GM18517 (cell line): ENCODE measurements around the gene IKBKG.
"Not testable (repeated sequence)": the region's sequence is repeated elsewhere in the genome, so short reads cannot be mapped to it uniquely, and the experiment has no call there.

Experiments used
- ATAC-seq: cut with Tn5 transposase; IDR thresholded peaks from one replicate; pipeline ENCODE4 v1.9.1; 2021; ENCODE audit warnings: mild to moderate bottlenecking, moderate library complexity; ENCODE audit not compliant: unreplicated experiment

Gene IKBKG

GRCh38 chrX:154552112-154552806 lies 4.8 kb downstream of the IKBKG start:
- not testable (repeated sequence) for ATAC-seq

- ATAC-seq = not testable (repeated sequence)
Observed at GRCh38 chrX:154558060-154558690, 10.8 kb downstream of the IKBKG start.

DNA sequence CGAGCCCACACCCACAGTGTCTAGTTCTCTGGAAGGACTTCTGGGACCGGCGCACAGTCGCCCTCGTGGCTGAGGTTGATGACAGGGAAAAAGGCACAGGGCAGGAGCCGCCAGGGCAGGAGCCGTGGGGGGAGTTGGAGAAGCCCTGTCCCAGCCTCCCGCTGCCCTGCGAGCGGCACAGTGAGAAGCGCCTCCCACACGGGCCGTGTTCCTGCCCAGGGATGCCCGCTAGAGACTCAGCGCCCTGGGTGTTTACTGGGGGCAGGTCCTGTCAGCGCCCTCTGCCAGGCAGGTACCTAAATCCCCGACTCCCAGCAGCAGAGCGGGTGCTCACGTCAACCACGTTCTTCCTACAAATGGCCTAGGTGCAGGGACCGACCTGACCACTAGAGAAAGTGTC lies 11.5 kb downstream of the IKBKG start:
- not testable (repeated sequence) for ATAC-seq

GRCh38 chrX:154560326-154560725 lies 12.9 kb downstream of the IKBKG start:
- not testable (repeated sequence) for ATAC-seq

- ATAC-seq = not testable (repeated sequence)
Observed at GRCh38 chrX:154562295-154562694, 14.9 kb downstream of the IKBKG start.

DNA sequence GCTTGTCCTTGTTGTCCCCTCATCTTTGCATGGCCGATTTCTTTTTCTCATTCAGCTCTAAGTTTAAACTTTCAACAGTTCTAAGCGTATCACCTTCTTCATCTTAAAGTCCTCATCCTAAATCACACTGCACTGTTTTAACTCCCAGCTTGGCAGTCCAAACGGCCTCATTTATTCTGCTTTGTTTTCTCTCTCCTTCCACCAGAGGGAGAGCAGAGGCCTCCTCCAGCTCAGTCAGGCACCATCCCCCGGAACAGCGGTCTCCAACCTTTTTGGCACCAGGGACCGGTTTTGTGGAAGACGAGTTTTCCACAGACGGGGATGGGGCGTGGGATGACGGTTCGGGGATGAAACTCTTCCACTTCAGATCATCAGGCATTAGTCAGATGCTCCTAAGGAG lies 22.9 kb downstream of the IKBKG start:
- ATAC-seq = not testable (repeated sequence)

GRCh38 chrX:154573061-154573460 lies 25.6 kb downstream of the IKBKG start:
- ATAC-seq = not testable (repeated sequence)

GRCh38 chrX:154575076-154575475 lies 27.7 kb downstream of the IKBKG start:
- ATAC-seq = not testable (repeated sequence)

GRCh38 chrX:154582994-154583393 lies 35.6 kb downstream of the IKBKG start:
- not testable (repeated sequence) for ATAC-seq

DNA sequence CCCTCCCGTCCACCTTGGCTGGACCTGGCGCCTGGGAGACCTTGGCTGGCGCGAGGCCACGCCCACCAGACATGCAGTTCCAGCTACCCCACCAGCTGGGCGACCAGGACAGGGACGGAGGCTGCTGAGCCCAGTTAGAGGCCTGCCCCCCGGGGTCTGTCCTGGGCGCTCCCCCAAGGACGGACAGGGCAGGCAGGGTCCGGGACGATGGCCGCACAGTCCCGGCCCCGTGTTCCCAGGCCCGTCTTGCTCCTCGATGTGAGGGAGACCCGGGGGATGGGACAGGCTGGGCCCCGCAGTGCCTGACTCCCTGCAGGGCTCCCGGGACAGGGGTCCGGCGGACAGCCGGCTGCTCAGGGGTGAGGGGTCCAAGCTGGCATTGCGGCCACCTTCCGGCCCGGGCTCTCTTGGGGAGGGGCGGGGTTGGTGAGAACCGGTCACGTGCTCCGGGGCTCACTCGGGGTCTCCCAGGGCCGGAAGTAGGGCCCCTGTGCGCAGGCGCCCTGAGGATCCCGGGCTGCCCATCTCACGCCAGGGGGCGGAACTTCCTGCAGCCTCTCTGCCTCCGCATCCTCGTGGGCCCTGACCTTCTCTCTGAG lies 37.3 kb downstream of the IKBKG start, which contains the start of gene CTAG1A:
Gene CTAG1A (plus strand): TSS at position 549 of the 599 bp plus-strand sequence. CDS start 74 bp downstream, outside the sequence.
- ATAC-seq = not testable (repeated sequence)

DNA sequence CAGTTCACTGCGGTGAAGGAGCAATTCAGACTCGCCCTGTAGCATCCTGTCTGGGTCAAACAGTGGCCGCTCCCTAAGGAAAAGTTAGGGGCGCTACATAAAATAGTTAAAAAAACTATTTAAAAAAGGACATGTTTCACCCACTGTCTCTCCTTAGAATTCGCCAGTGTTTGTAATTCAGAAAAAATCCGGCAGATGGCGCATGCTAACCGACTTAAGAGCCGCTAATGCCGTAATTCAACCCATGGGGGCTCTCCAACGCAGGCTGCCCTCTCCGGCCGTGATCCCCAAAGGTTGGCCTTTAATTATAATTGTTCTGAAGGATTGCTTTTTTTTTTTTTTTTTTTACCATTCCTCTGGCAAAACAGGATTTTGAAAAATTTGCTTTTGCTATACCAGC lies 43.0 kb downstream of the IKBKG start:
- not testable (repeated sequence) for ATAC-seq

DNA sequence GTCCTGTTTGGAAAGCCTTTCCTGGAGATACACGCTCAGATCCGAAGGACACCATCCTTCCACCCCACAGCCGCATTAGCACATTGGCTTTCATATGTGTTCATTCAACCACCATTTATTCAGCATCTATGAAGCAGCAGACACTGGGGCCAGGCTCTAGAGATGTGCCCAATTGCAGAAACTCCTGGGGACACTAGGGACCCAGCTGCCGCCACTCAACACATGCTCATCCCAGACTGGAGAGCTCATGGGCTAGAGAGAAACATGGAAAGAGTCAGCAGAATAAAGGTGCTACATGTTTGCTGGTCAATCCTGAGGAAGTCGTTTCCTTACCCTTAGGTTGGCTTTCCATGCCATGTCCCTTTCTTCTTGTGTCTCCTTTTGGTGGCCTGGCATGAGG lies 45.1 kb downstream of the IKBKG start:
- ATAC-seq = no peak

DNA sequence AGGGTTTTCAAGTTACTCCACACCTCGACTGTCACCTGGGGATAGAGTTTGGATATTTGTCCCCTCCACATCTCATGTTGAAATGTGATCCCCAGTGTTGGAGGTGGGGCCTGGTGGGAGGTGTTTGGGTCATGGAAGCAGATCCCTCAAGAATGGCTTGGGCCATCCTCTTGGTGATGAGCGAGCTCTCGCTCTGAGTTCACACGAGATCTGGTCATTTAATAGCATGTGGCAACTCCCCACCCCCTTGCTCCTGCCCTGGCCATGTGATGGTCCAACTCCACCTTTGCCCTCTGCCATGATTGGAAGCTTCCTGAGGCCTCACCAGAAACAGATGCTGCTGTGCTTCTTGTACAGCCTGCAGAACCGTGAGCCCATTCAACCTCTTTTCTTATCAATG lies 45.8 kb downstream of the IKBKG start:
- ATAC-seq = no peak

- no peak for ATAC-seq
Observed at GRCh38 chrX:154594491-154594890, 47.1 kb downstream of the IKBKG start.

DNA sequence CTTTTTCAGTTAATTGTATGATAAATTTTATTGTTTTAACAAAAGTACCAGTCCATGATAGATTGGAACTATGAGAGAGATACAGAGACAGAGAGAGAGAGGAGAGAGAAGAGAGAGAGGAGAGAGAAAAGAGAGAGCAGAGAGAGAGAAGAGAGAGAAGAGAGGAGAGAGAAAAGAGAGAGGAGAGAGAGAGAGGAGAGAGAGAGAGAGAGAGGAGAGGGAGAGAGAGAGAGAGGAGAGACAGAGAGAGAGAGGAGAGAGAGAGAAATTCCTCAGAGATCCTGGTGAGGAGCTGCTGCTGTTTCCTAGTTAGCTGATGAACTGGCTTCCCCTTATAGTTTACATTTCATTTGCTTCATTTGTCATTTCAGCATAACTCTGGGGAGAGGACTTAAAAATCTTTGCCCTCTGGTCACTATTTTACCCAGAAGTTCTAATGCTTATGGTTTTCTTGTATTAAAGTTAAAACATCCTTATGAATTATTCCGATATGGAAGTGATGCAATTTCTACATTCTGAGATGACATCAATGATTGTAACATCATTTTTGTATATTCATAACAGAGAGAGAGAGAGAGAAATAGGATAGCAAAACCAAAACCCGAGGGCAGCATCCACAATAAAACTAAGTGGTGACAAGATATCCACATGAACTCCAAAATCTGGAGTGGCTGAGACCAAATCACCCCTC lies 48.3 kb downstream of the IKBKG start:
- ATAC-seq = no peak

DNA sequence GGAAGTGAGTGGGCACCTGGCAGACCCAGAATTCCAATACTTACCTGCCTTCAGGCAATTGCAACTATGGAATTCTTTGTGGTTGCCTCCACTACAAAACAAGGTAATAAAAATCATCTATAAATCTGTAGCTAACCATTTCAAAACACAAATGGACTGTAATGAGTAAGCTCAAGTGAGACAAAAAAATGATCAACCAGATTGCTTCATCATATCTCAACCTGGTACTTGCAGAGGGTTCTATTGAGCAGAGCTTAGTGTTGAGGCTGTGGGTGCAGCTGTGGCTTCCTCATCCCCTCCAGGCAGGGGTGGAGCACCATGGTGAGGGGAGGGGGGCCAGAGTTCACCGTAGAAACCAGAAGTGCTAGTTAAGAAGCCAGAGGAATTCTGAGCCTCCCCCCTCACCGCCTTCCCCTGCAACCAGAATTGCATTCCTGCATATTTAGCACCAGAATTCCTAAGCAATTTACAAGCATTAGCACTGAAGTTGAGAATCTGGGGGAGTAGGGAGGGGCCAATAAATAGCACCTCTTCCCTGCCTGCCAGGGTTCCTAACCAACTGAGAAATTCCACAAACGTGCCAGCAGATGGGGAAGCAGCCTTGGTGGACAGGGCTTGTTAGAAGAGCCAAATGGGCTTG lies 49.0 kb downstream of the IKBKG start:
- no peak for ATAC-seq

DNA sequence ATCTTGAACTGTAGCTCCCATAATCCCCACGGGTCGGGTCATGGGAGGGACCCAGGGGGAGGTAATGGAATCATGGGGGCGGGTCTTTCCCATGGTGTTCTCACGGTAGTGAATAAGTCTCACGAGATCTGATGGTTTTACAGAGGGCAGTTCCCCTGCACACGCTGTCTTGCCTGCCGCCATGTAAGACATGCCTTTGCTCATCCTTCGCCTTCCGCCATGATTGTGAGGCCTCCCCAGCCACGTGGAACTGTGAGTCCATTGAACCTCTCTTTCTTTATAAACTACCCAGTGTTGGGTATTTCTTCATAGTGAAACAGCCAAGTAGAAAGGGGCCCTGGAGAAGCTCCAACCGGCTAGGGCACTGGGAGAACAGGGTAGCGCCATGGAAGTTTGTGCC lies 49.8 kb downstream of the IKBKG start:
- no peak for ATAC-seq

- no peak for ATAC-seq
Observed at GRCh38 chrX:154598656-154599055, 51.2 kb downstream of the IKBKG start.

DNA sequence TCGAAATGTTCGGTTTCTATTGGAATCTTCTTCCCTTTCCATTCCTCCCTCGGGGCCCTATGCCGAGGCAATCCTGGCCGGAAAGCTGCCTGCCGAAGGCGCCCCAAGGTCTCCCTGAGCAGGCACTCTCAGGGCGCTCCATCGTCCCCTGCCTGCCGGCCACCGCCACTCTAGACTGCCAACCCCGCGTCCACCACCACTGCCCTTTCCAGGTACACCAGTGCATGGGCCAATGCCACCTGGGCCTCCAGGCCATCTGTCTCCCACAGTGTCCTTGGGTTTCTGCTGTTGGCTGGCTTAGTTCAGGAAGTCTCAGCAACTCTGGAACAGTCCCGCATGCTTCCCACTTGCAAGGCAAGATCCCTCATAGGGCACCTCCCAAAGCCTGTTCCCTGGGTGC lies 52.1 kb downstream of the IKBKG start:
- ATAC-seq = no peak

- ATAC-seq = no peak
Observed at GRCh38 chrX:154600759-154601374, 53.4 kb downstream of the IKBKG start.
